Mesenchymal stem cell (in vitro differentiated cells and primary cell): ENCODE measurements around the gene SLC6A1.
A peak's percentile ranks its signal among the peaks of the same experiment; 100 is the strongest.

Experiments
- DNase-seq: peaks from one replicate; pipeline ENCODE4 v3.0.0-alpha.2; 2013
- H2AFZ ChIP-seq: one replicate; pipeline ENCODE4 v1.6.1; 2013; ENCODE audit warnings: low read depth, mild to moderate bottlenecking, control low read depth, inconsistent platforms, low read length, moderate library complexity
- H2AK5ac ChIP-seq: 2 replicates; pipeline ENCODE4 v1.6.1; 2013; ENCODE audit warnings: low read length, moderate library complexity, mild to moderate bottlenecking, inconsistent platforms; ENCODE audit not compliant: severe bottlenecking
- H2BK120ac ChIP-seq: one replicate; pipeline ENCODE4 v1.6.1; 2013; ENCODE audit warnings: low read depth, mild to moderate bottlenecking, inconsistent platforms, low read length, moderate library complexity
- H2BK12ac ChIP-seq, 2 experiments: one replicate each; pipeline ENCODE4 v1.6.1; 2013; ENCODE audit warnings: inconsistent platforms in 2 of 2, low read length in 2 of 2, mild to moderate bottlenecking in 2 of 2, moderate library complexity in 2 of 2, control low read depth in 1 of 2
- H2BK15ac ChIP-seq: one replicate; pipeline ENCODE4 v1.6.1; 2013; ENCODE audit warnings: mild to moderate bottlenecking, low read depth, inconsistent platforms; ENCODE audit not compliant: poor library complexity, severe bottlenecking
- H2BK5ac ChIP-seq: 2 replicates; pipeline ENCODE4 v1.6.1; 2013; ENCODE audit warnings: low read depth, mild to moderate bottlenecking, low read length, control low read depth, inconsistent platforms; ENCODE audit not compliant: poor library complexity, severe bottlenecking
- H3K14ac ChIP-seq, 2 experiments: one replicate each; pipeline ENCODE4 v1.6.1; 2013; ENCODE audit warnings: inconsistent platforms in 2 of 2, low read length in 2 of 2, control low read depth in 1 of 2, mild to moderate bottlenecking in 1 of 2, moderate library complexity in 1 of 2
- H3K18ac ChIP-seq, 2 experiments: one replicate each; pipeline ENCODE4 v1.6.1; 2013; ENCODE audit warnings: inconsistent platforms in 2 of 2, low read length in 2 of 2, control low read depth in 1 of 2, low read depth in 1 of 2, mild to moderate bottlenecking in 1 of 2
- H3K23ac ChIP-seq, 2 experiments: one replicate each; pipeline ENCODE4 v1.6.1; 2013; ENCODE audit warnings: inconsistent platforms in 2 of 2, low read length in 2 of 2, mild to moderate bottlenecking in 2 of 2, moderate library complexity in 2 of 2, control low read depth in 1 of 2
- H3K27ac ChIP-seq: 2 replicates; pipeline ENCODE4 v1.5.1; 2013; ENCODE audit warnings: mild to moderate bottlenecking, moderate library complexity, low read length, control low read depth, inconsistent platforms; ENCODE audit not compliant: poor library complexity, severe bottlenecking
- H3K27me3 ChIP-seq, 2 experiments: 2 replicates each; pipeline versions ENCODE4 v1.6.1 to v1.7.0; 2013; ENCODE audit warnings: low read length in 2 of 2, mild to moderate bottlenecking in 2 of 2, moderate library complexity in 2 of 2, control low read depth in 1 of 2, inconsistent platforms in 1 of 2; ENCODE audit not compliant: control insufficient read depth in 1 of 2, insufficient read depth in 1 of 2
- H3K36me3 ChIP-seq, 2 experiments: 2 replicates each; pipeline versions ENCODE4 v1.6.1 to v1.7.0; 2013; ENCODE audit warnings: low read length in 2 of 2, control low read depth in 1 of 2, inconsistent platforms in 1 of 2, low read depth in 1 of 2, mild to moderate bottlenecking in 1 of 2; ENCODE audit not compliant: insufficient read depth in 2 of 2, control insufficient read depth in 1 of 2
- H3K4ac ChIP-seq, 2 experiments: one replicate each; pipeline ENCODE4 v1.6.1; 2013; ENCODE audit warnings: inconsistent platforms in 2 of 2, low read length in 2 of 2, mild to moderate bottlenecking in 2 of 2, moderate library complexity in 2 of 2, control low read depth in 1 of 2, low read depth in 1 of 2
- H3K4me1 ChIP-seq: 2 replicates; pipeline ENCODE4 v1.6.1; 2013; ENCODE audit warnings: low read depth, low read length, control low read depth; ENCODE audit not compliant: control insufficient read depth, insufficient read depth
- H3K4me2 ChIP-seq: 2 replicates; pipeline ENCODE4 v1.6.1; 2013; ENCODE audit warnings: low read length, mild to moderate bottlenecking, inconsistent platforms; ENCODE audit not compliant: poor library complexity, severe bottlenecking
- H3K4me3 ChIP-seq, 2 experiments: 2 replicates each; pipeline versions ENCODE4 v1.5.1 to v1.7.0; 2013; ENCODE audit warnings: low read length in 2 of 2, mild to moderate bottlenecking in 2 of 2, control low read depth in 1 of 2, low read depth in 1 of 2; ENCODE audit not compliant: insufficient read depth in 1 of 2
- H3K79me1 ChIP-seq: replicated peaks from 2 replicates; pipeline ENCODE4 v1.6.1; 2013; ENCODE audit warnings: mild to moderate bottlenecking, control low read depth, low read length, inconsistent platforms; ENCODE audit not compliant: poor library complexity, severe bottlenecking
- H3K9ac ChIP-seq: 2 replicates; pipeline ENCODE4 v1.7.0; 2013; ENCODE audit warnings: mild to moderate bottlenecking, low read length, moderate library complexity
- H3K9me3 ChIP-seq: 2 replicates; pipeline ENCODE4 v1.7.0; 2013; ENCODE audit warnings: mild to moderate bottlenecking, low read length; ENCODE audit not compliant: control insufficient read depth
- H4K8ac ChIP-seq: one replicate; pipeline ENCODE4 v1.6.1; 2013; ENCODE audit warnings: inconsistent platforms, mild to moderate bottlenecking, low read length, moderate library complexity
- H4K91ac ChIP-seq: one replicate; pipeline ENCODE4 v1.6.1; 2013; ENCODE audit warnings: mild to moderate bottlenecking, low read length, inconsistent platforms
- WGBS: methylation state at CpG from one replicate; pipeline ENCODE4 v1.1.7; 2013; ENCODE audit warnings: mixed read lengths; 5-methylcytosine and 5-hydroxymethylcytosine counted together

Gene SLC6A1

DNA sequence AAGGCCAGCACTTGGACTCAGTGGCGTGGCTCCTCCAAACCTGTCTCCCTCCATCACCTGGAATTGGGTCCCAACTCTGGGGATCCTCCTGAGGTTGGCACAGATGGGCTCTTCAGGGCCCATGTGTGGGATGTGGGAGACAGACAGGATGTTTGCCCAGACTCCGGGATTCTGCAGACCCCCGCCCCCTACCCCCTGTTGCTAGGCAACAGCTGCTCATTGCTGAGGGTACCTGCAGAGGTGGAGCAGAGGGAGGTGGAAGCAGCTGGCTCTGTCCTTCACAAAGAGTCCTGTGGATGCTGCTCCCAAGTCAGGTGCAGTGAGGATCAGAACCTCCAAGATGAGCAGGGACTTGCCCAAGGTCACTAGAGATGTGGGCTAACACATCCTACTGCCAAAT, 40.0 kb upstream of the SLC6A1 start:
- Histone ChIP-seq H3K27me3 (peaks cover 11 to 83% of the 10 kb centered on the region in 2 experiments), H2AK5ac (no peak overlapping the region), H2AFZ (no peak overlapping the region), H3K18ac (no peak overlapping the region), H3K4me3 (no peak overlapping the region), H3K14ac (no peak overlapping the region), H3K27ac (no peak overlapping the region), H3K4me1 (peaks cover 19% of the 10 kb centered on the region), H3K4me2 (no peak overlapping the region), H3K79me1 (no peaks in the 10 kb centered on the region), H3K9ac (no peak overlapping the region), H2BK12ac (no peak overlapping the region), H3K9me3 (no peaks in the 10 kb centered on the region), H4K91ac (no peak overlapping the region), H3K36me3 (no peaks in the 10 kb centered on the region), H3K4ac (no peak overlapping the region), H2BK120ac (no peak overlapping the region), H4K8ac (no peak overlapping the region), H2BK5ac (no peak overlapping the region), H3K23ac (no peak overlapping the region), H2BK15ac (no peak overlapping the region)
- 51% methylated on average over 3 of the region's 3 CpGs for WGBS
- no peak for DNase-seq

DNA sequence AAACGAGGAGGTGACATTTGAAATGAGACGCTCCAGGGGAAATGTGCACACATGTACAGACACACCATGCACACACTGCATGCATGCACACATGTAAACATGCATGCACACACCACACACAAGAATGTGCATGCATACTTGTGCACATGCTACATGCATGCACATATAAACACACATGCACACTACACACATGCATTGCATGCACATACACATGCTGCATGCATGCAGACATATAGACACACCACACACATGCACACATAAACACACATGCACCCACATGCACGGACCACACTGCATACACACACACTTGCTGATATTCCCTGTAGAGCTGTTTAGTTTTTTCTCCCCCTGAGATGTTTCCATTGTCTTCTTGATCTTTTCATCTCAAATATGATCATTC, 37.8 kb upstream of the SLC6A1 start:
- H3K4me2 ChIP-seq = no peak overlapping the region
- H3K4me1 ChIP-seq = peaks cover 25% of the 10 kb centered on the region
- H3K18ac ChIP-seq = no peak overlapping the region
- H3K79me1 ChIP-seq = no peaks in the 10 kb centered on the region
- H3K9me3 ChIP-seq = no peaks in the 10 kb centered on the region
- no peak overlapping the region for H3K9ac ChIP-seq
- no peak overlapping the region for H3K14ac ChIP-seq
- H3K4me3 ChIP-seq = no peak overlapping the region
- no peak overlapping the region for H4K91ac ChIP-seq
- no peak overlapping the region for H3K23ac ChIP-seq
- H3K4ac ChIP-seq = no peak overlapping the region
- no peaks in the 10 kb centered on the region for H3K36me3 ChIP-seq
- no peak overlapping the region for H2AFZ ChIP-seq
- 76% methylated on average over 3 of the region's 3 CpGs for WGBS
- H2BK12ac ChIP-seq = no peak overlapping the region
- no peak overlapping the region for H2BK120ac ChIP-seq
- no peak for DNase-seq
- H2AK5ac ChIP-seq = no peak overlapping the region
- no peak overlapping the region for H2BK15ac ChIP-seq
- H4K8ac ChIP-seq = no peak overlapping the region
- peaks cover 6 to 82% of the 10 kb centered on the region in 2 experiments for H3K27me3 ChIP-seq
- H2BK5ac ChIP-seq = no peak overlapping the region
- no peak overlapping the region for H3K27ac ChIP-seq

DNA sequence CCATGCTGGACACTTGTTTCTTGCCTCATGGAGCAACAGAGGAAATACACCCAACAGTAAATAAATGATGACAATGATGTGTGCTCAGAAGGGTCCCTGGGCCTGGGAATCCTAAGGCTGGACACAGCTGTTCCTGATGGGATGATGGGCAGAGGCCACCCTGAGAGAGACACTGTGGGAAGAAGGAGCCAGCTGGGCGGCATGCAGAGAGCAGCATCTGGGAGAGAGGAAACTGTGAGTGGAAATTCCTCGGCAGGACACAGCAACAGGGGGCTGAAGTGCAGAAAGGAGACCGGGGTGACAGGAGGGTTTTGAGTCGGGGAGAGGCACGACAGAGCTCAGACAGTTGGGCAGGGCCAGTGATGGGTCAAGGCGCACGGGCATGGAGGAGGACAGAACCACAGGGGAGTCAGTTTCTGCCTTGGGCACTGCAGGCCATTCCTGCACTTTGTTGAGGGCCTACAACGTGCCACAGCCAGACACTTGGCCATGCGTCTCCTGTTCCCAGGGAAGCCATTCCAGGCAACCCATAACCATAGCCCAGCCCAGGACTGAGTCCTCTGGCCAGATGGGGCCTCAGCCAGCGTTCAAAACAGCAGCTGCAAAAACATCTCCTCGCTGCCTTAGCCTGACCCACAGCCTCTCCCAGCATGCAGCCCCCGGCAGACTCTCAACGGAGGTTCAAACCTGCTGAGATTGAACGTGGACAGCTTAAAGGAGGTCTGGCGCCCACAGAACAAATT, 36.7 kb upstream of the SLC6A1 start:
- Histone ChIP-seq H2BK5ac (no peak overlapping the region), H4K8ac (no peak overlapping the region), H3K27me3 (peaks cover 6 to 84% of the 10 kb centered on the region in 2 experiments), H3K4ac (no peak overlapping the region), H3K23ac (no peak overlapping the region), H2BK15ac (no peak overlapping the region), H3K36me3 (no peaks in the 10 kb centered on the region), H3K14ac (no peak overlapping the region), H3K4me3 (no peak overlapping the region), H2BK12ac (no peak overlapping the region), H2AK5ac (no peak overlapping the region), H3K27ac (peak overlapping the region; percentile 24), H2BK120ac (no peak overlapping the region), H3K9ac (no peak overlapping the region), H3K18ac (no peak overlapping the region), H4K91ac (no peak overlapping the region), H3K9me3 (no peaks in the 10 kb centered on the region), H3K4me1 (peaks cover 25% of the 10 kb centered on the region), H3K4me2 (no peak overlapping the region), H3K79me1 (no peaks in the 10 kb centered on the region), H2AFZ (no peak overlapping the region)
- no peak for DNase-seq
- WGBS = 67% methylated on average over 15 of the region's 15 CpGs

DNA sequence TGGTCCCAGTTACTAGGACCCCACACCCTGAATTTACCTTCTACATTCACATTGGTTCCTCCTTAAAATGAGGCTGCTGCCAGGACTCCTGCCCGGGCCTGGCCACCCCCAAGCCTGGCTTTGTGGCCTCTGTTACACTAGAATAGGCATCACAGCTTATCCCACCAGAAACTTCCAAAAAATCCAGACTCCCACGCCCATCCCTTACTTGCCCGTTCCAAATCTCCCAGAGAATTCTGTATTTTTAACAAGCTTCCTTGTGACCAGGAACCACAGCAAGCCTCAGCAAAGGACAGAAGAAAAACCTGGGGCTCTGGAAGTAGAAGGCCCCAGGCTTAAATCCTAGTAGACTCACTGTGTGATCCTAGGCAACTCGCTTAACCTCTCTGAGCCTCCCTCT, 36.0 kb upstream of the SLC6A1 start:
- Histone ChIP-seq H3K23ac (no peak overlapping the region), H2BK15ac (no peak overlapping the region), H4K8ac (no peak overlapping the region), H3K4me3 (no peak overlapping the region), H3K27me3 (peaks cover 6 to 83% of the 10 kb centered on the region in 2 experiments), H3K14ac (no peak overlapping the region), H3K9ac (no peak overlapping the region), H3K18ac (no peak overlapping the region), H3K27ac (peak overlapping the region; percentile 24), H3K4me2 (no peak overlapping the region), H3K9me3 (no peaks in the 10 kb centered on the region), H3K4ac (no peak overlapping the region), H4K91ac (no peak overlapping the region), H3K4me1 (peaks cover 24% of the 10 kb centered on the region), H3K36me3 (no peaks in the 10 kb centered on the region), H2AK5ac (no peak overlapping the region), H3K79me1 (no peaks in the 10 kb centered on the region), H2AFZ (no peak overlapping the region), H2BK12ac (no peak overlapping the region), H2BK5ac (no peak overlapping the region), H2BK120ac (no peak overlapping the region)
- 72% methylated on average over 4 of the region's 4 CpGs for WGBS
- no peak for DNase-seq
